MCF 10A (cell line): ENCODE results near the gene FAM13A. TPM values are rescaled to one million over a fixed set of nuclear protein-coding genes. Genes with fewer than 3 reads are reported as not detected.

ENCODE experiments used
- BruUV-seq: library from RNA; stranded (reverse); fragments of 400-500 nt; replicated peaks from 2 replicates; lab custom pipeline; 2021; lab: Mats Ljungman, UMichigan
- CTCF ChIA-PET: fragments of 300-600 bp; sonication (Branson Sonifier 250); formaldehyde crosslinking; extraction: SDS; loops from one replicate; lab custom pipeline; 2021; ENCODE audit warnings: antibody characterized with exemption, inconsistent platforms; lab: Yijun Ruan, JAX
- POLR2A ChIA-PET: fragments of 300-600, 350-650 bp; sonication (Branson Sonifier 250); formaldehyde crosslinking; extraction: SDS; loops from one replicate; lab custom pipeline; 2020; ENCODE audit warnings: antibody characterized with exemption, inconsistent platforms; lab: Yijun Ruan, JAX
- DNase-seq: peaks from one replicate; pipeline ENCODE4 v3.0.0-alpha.2; 2018; ENCODE audit not compliant: unreplicated experiment
- H3K27ac Mint-ChIP-seq: one replicate; pipeline ENCODE4 v1.8.0; 2022; ENCODE audit warnings: mild to moderate bottlenecking, low read depth, mixed read lengths; ENCODE audit not compliant: unreplicated experiment
- H3K27me3 Mint-ChIP-seq: one replicate; pipeline ENCODE4 v1.8.0; 2022; ENCODE audit warnings: mixed read lengths; ENCODE audit not compliant: insufficient read depth, unreplicated experiment
- H3K36me3 Mint-ChIP-seq: one replicate; pipeline ENCODE4 v1.8.0; 2022; ENCODE audit warnings: mild to moderate bottlenecking, moderate library complexity, mixed read lengths; ENCODE audit not compliant: insufficient read depth, unreplicated experiment
- H3K4me1 Mint-ChIP-seq: one replicate; pipeline ENCODE4 v1.8.0; 2022; ENCODE audit warnings: mixed read lengths; ENCODE audit not compliant: insufficient read depth, unreplicated experiment
- H3K4me3 Mint-ChIP-seq: one replicate; pipeline ENCODE4 v1.8.0; 2022; ENCODE audit warnings: mild to moderate bottlenecking, moderate library complexity, mixed read lengths; ENCODE audit not compliant: unreplicated experiment
- H3K9me3 Mint-ChIP-seq: one replicate; pipeline ENCODE4 v1.8.0; 2022; ENCODE audit warnings: mixed read lengths; ENCODE audit not compliant: unreplicated experiment
- CTCF ChIP-seq: fragments of 200-600 bp; IDR thresholded peaks from one replicate; pipeline ENCODE4 v1.8.0; 2022; ENCODE audit warnings: antibody characterized with exemption, mild to moderate bottlenecking; ENCODE audit not compliant: unreplicated experiment
- intact Hi-C: fragments of 100-400 bp; cut with micrococcal nuclease; formaldehyde crosslinking; loops from 2 replicates; pipeline ENCODE4 v1.14.1; 2022
- total RNA-seq: library from RNA; stranded (reverse); gene quantifications from 2 replicates; pipeline ENCODE4 v1.2.3, GENCODE V29; 2022

The FAM13A gene
- total RNA-seq, 1 experiment from 2014 or later: 11.1 TPM

- BruUV-seq: no TSS peak
- CTCF ChIA-PET: interaction anchor here (0.6 to 1.2 kb wide), 4 partner anchors 36 to 366 kb away, joined by 3 to 5 read pairs (median 4); partner anchors contain the start of gene TIGD2
- TF ChIP-seq CTCF: no peak
- Mint-ChIP-seq H3K27ac (no peak overlapping the region), H3K27me3 (no peaks in the 10 kb centered on the region), H3K4me1 (no peaks in the 10 kb centered on the region), H3K9me3 (no peaks in the 10 kb centered on the region), H3K4me3 (no peak overlapping the region), H3K36me3 (peaks cover 32% of the 10 kb centered on the region)
- POLR2A ChIA-PET: interaction anchor here (0.7 kb wide), 1 partner anchor 300 kb away, joined by 4 read pairs; no protein-coding TSS in a partner anchor
- intact Hi-C loops: no loop called here
- no peak for DNase-seq
Observed at GRCh38 chr4:88745175-88745574, 311.8 kb downstream of the FAM13A start.

DNA sequence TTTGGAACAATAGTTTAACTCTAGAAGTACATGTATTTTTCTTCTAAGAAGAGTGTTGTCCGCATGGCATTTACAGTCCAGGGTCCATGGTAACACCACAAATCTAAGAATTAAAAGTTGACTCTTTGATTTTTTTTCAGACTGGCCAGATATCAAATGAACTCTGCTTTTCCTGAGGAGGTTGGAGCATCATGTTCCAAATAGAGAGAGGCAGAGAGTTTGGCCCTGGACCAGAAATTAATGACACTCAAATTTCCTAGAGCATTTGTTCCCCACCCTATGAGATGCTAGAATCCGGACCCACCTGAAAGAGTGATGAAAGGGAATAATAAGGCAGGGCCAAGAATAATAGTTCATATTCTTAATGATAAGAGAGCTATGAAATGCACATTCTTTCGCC, 312.4 kb downstream of the FAM13A start:
- no TSS peak for BruUV-seq
- ChIA-PET CTCF (interaction anchor here (1.2 kb wide), 1 partner anchor 86 kb away, joined by 3 read pairs; no protein-coding TSS in a partner anchor), POLR2A (no interaction called here)
- no peaks in the 10 kb centered on the region for H3K27me3 Mint-ChIP-seq
- no peaks in the 10 kb centered on the region for H3K4me1 Mint-ChIP-seq
- no peak for DNase-seq
- no peak overlapping the region for H3K27ac Mint-ChIP-seq
- H3K4me3 Mint-ChIP-seq: no peak overlapping the region
- H3K9me3 Mint-ChIP-seq: no peaks in the 10 kb centered on the region
- TF ChIP-seq CTCF: no peak
- intact Hi-C loops: no loop called here
- H3K36me3 Mint-ChIP-seq: peaks cover 29% of the 10 kb centered on the region

GRCh38 chr4:88743696-88744095, 313.3 kb downstream of the FAM13A start:
- no peaks in the 10 kb centered on the region for H3K9me3 Mint-ChIP-seq
- no peak overlapping the region for H3K27ac Mint-ChIP-seq
- no peaks in the 10 kb centered on the region for H3K4me1 Mint-ChIP-seq
- H3K36me3 Mint-ChIP-seq: peaks cover 24% of the 10 kb centered on the region
- no peak for TF ChIP-seq CTCF
- no peaks in the 10 kb centered on the region for H3K27me3 Mint-ChIP-seq
- ChIA-PET CTCF (interaction anchor here (0.7 kb wide), 1 partner anchor 204 kb away, joined by 4 read pairs; no protein-coding TSS in a partner anchor), POLR2A (no interaction called here)
- H3K4me3 Mint-ChIP-seq: no peak overlapping the region
- no TSS peak for BruUV-seq
- intact Hi-C loops: no loop called here
- DNase-seq: no peak

DNA sequence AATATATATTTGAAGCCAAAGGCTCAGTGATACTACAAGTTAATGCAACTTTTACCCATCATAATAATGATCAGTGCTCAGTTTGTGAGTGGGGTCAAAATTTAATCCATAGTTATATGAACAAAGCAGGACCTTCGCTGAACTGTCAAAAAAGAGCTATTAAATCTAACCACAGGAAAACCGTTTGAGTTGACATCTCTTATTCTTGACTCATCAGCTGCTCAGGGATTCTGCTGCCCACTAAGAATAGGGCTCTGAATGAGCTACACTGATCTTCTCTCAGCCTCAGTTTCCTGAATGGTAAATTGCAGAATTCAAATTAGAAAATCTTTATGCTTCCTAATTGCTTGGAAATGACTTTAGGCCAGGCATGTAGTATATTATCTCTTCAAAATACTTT, 314.4 kb downstream of the FAM13A start:
- ChIA-PET CTCF (interaction anchor here (0.5 to 0.6 kb wide), 2 partner anchors 152 to 292 kb away, joined by 3 read pairs; no protein-coding TSS in a partner anchor), POLR2A (no interaction called here)
- no TSS peak for BruUV-seq
- intact Hi-C loops: no loop called here
- no peak overlapping the region for H3K27ac Mint-ChIP-seq
- no peak overlapping the region for H3K4me3 Mint-ChIP-seq
- no peaks in the 10 kb centered on the region for H3K4me1 Mint-ChIP-seq
- peaks cover 25% of the 10 kb centered on the region for H3K36me3 Mint-ChIP-seq
- H3K9me3 Mint-ChIP-seq: no peaks in the 10 kb centered on the region
- TF ChIP-seq CTCF: no peak
- no peaks in the 10 kb centered on the region for H3K27me3 Mint-ChIP-seq
- no peak for DNase-seq
